HG03432 (cell line): Measurements from ENCODE around the gene CHCHD1.
"Not testable (repeated sequence)": the region's sequence is repeated elsewhere in the genome, so short reads cannot be mapped to it uniquely, and the experiment has no call there.

Experiments
- ATAC-seq: cut with Tn5 transposase; IDR thresholded peaks from one replicate; pipeline ENCODE4 v1.9.1; 2021; ENCODE audit warnings: mild to moderate bottlenecking, moderate library complexity; ENCODE audit not compliant: unreplicated experiment

CHCHD1 gene

GRCh38 chr10:73790886-73791625 lies 9.2 kb downstream of the CHCHD1 start:
- ATAC-seq = no peak

DNA sequence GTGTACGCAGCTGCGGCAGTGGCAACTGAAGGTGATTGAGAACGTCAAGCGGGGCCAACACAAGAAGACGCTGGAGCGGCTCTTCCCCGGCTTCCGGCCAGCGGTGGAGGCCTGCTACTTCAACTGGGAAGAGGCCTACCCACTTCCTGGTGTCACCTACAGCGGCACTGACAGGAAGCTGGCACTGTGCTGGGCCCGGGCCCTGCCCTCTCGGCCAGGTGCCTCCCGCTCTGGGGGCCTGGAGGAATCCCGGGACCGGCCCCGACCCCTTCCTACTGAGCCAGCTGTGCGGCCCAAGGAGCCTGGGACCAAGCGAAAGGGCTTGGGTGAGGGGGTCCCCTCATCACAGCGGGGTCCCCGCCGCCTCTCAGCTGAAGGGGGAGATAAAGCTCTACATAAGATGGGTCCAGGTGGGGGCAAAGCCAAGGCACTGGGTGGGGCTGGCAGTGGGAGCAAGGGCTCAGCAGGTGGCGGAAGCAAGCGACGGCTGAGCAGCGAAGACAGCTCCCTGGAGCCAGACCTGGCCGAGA lies 10.1 kb downstream of the CHCHD1 start:
- ATAC-seq = no peak

- no peak for ATAC-seq
Measured at GRCh38 chr10:73793456-73793855, 11.6 kb downstream of the CHCHD1 start.

- ATAC-seq = not testable (repeated sequence)
Measured at GRCh38 chr10:73795491-73795890, 13.6 kb downstream of the CHCHD1 start.

- ATAC-seq = not testable (repeated sequence)
Measured at GRCh38 chr10:73796035-73796434, 14.2 kb downstream of the CHCHD1 start.

DNA sequence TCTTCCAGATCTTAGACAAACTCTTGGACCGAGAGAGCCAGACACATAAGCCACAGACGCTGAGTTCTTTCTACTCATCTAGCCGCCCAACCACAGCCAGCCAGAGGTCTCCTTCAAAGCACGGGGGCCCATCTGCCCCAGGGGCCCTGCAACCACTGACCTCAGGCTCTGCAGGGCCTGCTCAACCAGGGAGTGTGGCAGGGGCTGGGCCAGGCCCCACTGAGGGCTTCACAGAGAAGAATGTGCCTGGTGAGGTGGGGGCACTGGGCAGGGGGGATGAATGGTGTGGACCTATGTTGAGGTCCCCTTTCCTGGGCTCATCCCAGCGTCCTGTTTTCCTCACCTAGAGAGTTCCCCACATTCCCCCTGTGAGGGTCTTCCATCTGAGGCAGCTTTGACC lies 14.9 kb downstream of the CHCHD1 start:
- no peak for ATAC-seq

- no peak for ATAC-seq
Measured at GRCh38 chr10:73797324-73798025, 15.6 kb downstream of the CHCHD1 start.

GRCh38 chr10:73798087-73798486 lies 16.2 kb downstream of the CHCHD1 start:
- ATAC-seq = no peak

GRCh38 chr10:73798927-73799560 lies 17.2 kb downstream of the CHCHD1 start:
- no peak for ATAC-seq

DNA sequence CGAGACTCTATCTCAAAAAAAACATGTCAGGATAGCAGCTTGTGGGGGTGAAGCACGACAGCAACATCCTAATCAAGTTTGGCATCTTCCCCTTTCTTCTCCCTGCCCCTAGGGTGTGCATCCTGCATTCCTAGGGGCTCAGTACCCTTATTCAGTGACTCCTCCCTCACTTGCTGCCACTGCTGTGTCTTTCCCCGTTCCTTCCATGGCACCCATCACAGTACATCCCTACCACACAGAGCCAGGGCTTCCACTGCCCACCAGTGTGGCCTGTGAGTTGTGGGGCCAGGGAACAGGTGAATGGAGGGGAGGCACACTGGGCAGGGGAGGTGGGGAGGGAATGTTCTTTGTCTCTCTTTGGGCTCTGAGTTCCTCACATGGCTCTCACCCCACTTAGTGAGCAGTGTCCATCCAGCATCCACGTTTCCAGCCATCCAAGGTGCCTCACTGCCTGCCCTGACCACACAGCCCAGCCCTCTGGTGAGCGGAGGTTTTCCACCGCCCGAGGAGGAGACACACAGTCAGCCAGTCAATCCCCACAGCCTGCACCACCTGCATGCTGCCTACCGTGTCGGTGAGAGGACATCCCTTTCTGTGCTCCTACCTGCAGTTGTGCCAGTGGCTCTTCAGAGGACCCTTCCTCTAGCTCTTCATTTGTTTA lies 18.2 kb downstream of the CHCHD1 start:
- no peak for ATAC-seq

DNA sequence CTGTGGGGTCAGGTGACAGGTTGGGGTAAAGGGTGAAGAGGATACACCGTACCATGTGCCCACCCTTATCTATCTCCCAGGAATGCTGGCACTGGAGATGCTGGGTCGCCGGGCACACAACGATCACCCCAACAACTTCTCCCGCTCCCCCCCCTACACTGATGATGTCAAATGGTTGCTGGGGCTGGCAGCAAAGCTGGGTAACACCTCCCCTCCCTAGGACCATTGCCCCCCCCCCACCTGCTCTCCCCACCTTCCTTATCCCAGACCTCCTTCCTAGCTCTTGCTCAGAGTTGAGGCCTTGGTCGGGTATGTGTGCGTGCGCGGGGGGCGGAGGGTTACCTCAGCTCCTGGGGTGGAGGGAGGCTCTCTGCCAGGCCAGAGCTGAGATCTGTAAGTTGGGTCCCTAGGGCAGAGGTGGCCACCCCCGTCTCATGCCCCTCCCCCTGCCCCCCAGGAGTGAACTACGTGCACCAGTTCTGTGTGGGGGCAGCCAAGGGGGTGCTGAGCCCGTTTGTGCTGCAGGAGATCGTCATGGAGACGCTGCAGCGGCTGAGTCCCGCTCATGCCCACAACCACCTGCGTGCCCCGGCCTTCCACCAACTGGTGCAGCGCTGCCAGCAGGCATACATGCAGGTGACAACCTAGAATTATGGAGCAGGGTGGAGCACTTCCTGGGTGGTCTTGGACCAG lies 18.9 kb downstream of the CHCHD1 start:
- no peak for ATAC-seq

DNA sequence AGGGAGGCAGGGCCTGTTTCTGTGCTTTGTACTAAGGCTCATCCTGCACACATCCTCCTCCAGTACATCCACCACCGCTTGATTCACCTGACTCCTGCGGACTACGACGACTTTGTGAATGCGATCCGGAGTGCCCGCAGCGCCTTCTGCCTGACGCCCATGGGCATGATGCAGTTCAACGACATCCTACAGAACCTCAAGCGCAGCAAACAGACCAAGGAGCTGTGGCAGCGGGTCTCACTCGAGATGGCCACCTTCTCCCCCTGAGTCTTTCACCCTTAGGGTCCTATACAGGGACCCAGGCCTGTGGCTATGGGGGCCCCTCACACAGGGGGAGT lies 19.4 kb downstream of the CHCHD1 start:
- ATAC-seq = no peak

DNA sequence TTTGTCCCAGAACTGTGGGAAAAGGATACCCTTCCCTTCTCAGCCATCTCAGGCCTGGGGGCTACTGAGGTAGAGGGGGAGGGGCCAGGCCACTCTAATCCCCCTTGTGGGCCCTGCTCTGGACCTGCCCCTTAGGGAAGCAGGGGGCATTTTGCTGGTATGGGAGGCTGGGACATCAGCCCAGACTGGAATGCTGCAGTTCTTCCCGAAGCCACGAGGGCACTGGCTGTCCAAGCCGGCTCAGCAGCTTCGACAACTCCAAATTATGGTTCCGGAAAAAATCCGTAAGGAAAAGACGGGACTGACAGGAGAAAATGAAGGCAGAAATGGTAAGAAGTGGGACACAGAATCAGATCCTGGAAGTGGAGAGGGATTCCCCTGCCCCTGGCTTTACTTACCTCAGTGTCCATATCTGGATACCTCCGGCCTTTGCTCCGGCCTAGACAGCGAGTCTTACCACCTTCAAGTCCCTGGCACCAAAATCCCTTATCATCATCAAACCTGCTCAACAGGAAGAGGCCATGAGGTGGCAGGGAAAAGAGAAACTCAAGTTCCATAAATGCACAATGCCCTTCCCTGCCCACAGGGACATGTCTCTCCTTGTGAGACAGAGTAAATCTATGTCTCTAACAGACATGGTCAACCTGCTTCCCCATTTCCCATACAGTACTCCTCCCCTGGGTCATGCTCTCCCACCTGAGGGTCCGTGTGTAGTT lies 20.6 kb downstream of the CHCHD1 start:
- no peak for ATAC-seq

DNA sequence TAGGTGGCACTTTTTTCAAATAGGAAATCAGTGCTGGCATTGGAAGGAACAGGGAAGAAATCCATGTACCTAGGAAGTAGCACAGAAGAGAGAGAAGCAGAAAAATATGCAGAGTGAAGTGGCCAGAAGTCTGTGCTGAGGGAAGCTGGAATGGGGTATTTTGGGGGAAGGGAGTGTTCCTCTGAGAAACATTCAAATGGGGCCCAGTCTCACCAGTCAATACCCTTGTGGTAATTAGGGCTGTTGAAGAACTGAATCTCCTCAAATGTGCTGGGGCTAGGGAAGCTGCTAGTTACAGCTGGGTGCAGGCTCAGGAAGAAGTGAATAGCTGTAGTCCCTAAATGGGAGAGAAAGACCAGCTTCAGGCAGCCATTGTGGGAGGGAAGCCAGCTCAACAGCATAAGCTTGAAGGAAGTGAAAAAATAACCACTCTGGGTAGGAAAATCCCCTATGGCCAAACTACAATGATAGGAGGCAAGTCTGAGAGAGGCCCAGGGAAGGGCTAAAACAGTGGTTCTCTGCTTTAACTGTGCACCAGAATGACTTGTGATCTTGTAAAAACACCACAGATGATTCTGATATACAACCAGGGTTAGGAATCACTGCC lies 21.9 kb downstream of the CHCHD1 start:
- ATAC-seq = peak; percentile 80

DNA sequence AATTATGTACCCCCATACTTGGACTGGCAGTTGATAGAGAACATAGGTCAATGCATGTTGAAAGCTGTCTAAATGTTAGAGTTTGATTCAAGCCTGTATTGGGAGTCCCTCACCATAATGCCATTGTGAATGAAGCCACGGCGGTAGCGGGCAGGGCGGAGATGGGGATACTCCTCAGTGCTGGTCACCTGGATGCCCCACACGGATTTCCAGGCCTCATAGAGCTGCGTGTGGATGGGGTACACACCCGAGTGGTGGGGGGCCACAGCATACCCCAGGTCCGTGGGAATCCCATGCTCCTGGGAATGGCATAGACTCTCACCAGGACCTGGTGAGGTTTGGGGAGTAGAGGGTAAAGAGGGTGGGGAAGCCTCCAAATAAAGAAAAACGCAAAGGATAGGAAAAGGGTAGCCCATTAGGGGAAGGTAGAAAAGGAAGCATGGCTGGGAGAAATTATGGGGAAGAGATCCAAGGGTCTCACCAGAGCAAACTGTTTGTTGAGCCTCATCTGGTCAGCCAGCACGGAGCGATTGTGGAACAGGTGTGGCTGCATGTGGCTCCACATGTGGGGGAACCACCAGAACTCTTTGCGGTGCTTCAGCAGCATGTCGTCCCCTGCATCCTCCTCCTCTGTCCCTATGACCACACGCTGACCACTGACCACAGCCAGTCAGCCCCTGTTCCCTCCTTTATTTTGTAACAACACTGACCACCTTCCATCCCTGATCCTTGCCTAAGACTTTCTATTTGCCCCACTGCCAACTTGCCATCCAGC lies 24.5 kb downstream of the CHCHD1 start:
- ATAC-seq = no peak

GRCh38 chr10:73807471-73807870 lies 25.6 kb downstream of the CHCHD1 start:
- ATAC-seq = no peak

- ATAC-seq = no peak
Measured at GRCh38 chr10:73808021-73808815, 26.4 kb downstream of the CHCHD1 start.
